COLO668 (cell line): ENCODE data around the gene RASIP1.

Experiments used
- DNase-seq: peaks from one replicate; lab custom pipeline; 2025; ENCODE audit not compliant: unreplicated experiment; lab: John Stamatoyannopoulos, UW

Gene RASIP1

DNA sequence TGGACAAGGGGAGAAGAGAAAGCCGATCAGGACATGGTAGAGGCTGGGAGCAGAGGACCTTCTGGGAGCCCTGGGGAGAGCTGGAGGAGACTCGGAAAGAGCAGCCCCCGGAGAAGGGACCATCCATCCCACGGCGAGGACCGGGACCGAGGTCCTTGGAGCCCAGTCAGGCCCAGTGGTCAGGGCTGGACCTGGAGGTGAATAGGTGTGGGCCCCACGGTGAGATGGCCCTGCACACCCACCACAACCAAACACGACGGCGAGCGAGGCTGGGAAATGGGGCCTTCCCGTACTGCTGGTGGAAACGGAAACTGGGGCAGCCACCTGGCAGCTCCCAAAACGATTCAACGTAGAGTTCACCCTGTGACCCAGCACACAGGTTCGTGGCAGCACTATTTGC, 63.9 kb downstream of the RASIP1 start:
- DNase-seq, result no peak

DNA sequence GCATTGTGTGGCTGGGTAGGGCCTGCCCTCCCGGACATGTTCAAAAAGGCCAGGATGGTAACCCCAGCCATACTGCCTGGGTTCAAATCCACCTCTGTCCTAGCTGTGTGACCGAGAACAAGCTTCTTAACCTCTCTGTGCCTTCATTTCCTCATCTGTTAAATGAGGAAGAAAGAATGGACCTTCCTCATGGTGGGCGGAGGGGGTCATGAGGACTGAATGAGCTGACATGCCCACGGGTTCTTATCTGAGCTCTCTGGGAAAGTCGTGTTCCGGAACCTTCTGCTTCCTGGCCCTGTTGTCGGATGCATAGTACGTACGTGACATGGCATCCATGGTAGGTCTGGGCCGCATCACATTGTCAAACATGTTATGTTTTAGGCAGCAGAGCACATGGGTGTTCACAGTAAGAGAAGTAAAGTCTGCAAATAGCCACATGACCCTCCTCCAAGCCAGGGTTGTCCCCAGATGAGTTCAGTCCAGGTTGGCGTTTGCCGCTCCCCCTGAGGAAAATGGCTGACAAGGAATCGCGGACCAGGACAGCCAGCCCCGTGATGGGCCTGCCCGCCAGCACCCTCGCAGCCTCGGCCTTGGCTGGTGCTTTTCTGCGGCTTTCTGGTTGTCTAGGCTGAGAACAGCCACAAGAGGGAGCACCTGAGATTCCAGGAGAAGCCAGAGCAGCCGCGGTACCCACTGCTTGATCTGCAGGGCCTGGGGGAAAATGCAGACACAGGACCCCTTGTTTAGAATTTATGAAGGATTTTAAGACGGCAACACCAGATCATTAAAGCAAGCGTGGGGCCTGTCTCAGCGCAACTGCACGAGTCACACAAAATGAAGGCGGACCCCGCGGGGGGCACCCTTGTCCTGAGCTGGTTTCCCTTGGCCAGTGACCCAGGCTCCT, 65.2 kb downstream of the RASIP1 start:
- DNase-seq, result peak; percentile 71

GRCh38 chr19:48674216-48674809, 66.1 kb downstream of the RASIP1 start:
- no peak for DNase-seq

- no peak for DNase-seq
Measured at GRCh38 chr19:48673436-48674100, 66.8 kb downstream of the RASIP1 start.

DNA sequence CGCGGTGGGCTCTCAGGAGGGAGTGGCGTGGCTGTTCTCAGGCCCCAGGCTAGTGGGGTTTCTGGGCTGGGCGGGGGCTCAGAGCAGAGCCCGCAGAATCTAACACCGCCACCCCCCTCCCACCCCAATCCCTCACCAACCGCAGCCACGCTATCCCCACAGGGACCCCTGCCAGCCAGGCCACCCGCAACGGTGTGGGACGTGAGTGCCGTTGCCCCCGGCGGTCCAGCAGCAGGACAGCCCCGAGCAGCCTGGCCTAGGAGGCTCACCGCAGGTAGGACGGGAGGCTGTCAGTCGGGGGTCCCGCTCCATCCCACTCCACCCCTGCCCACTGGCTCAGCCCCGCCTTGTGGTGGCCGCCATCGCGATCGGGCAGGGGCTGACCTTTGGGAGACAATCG, 67.4 kb downstream of the RASIP1 start, which contains the start of gene NTN5:
TSS of gene NTN5 (minus strand) at position 24 of the 400 bp plus-strand sequence. CDS start 2,031 bp downstream, outside the sequence.
- no peak for DNase-seq

GRCh38 chr19:48671446-48671995, 68.9 kb downstream of the RASIP1 start:
- no peak for DNase-seq

- DNase-seq, result no peak
Measured at GRCh38 chr19:48670699-48671445, 69.5 kb downstream of the RASIP1 start.
